Kidney epithelial cell (primary cell): ENCODE data around the gene CELF2. TPM values are rescaled to one million over a fixed set of nuclear protein-coding genes. Genes with fewer than 3 reads are reported as not detected.

Experiments used
- DNase-seq: peaks from one replicate; pipeline ENCODE4 v3.0.0-alpha.2; 2010; ENCODE audit warnings: low read depth
- H3K27me3 ChIP-seq: 2 replicates; pipeline ENCODE4 v1.6.0; 2011; ENCODE audit warnings: low read length; ENCODE audit not compliant: control insufficient read depth, insufficient read depth
- H3K36me3 ChIP-seq: 2 replicates; pipeline ENCODE4 v1.5.1; 2011; ENCODE audit warnings: low read length; ENCODE audit not compliant: control insufficient read depth, insufficient read depth
- H3K4me3 ChIP-seq: 2 replicates; pipeline ENCODE4 v1.5.1; 2011; ENCODE audit warnings: low read depth, mild to moderate bottlenecking, control low read depth, low read length
- CTCF ChIP-seq: IDR thresholded peaks from 2 replicates; pipeline ENCODE4 v1.5.1; 2011; ENCODE audit warnings: mild to moderate bottlenecking, moderate library complexity, low read length, control low read depth, inconsistent platforms; ENCODE audit not compliant: insufficient read depth, poor library complexity, severe bottlenecking
- total RNA-seq: library from RNA; depleted of rRNA; stranded (reverse); fragments of >200 nt; gene quantifications from 2 replicates; pipeline ENCODE4 v1.2.3, GENCODE V29; 2015

CELF2 gene
- total RNA-seq, 1 donor from 2014 or later: 15.2 TPM

- Histone ChIP-seq H3K27me3 (no peaks in the 10 kb centered on the region), H3K36me3 (no peaks in the 10 kb centered on the region), H3K4me3 (no peak overlapping the region)
- no peak for DNase-seq
- TF ChIP-seq CTCF: no peak
Measured at GRCh38 chr10:11105676-11106004, 88.0 kb downstream of the CELF2 start.

- TF ChIP-seq CTCF: no peak
- DNase-seq: no peak
- Histone ChIP-seq H3K4me3 (no peak overlapping the region), H3K36me3 (no peaks in the 10 kb centered on the region), H3K27me3 (no peaks in the 10 kb centered on the region)
Measured at GRCh38 chr10:11106621-11107374, 89.1 kb downstream of the CELF2 start.

DNA sequence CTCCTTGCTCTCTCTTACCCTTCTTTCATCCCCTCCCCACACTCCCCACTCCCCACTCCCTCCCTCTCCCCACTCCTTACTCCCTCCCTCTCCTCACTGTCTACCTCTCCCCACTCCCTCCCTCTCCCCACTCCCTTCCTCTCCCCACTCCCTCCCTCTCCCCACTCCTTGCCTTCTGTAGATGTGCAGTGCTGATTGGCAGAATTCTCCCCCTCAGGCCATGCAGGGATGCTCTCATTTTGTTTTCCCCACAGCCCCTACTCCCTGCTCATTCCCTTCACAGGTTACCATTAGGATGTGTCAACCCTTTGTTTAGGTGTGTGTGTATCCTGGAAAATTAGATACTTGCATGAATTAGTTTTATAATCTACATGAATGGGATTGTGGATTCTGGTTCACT lies 90.3 kb downstream of the CELF2 start:
- no peak overlapping the region for H3K4me3 ChIP-seq
- H3K36me3 ChIP-seq: no peaks in the 10 kb centered on the region
- H3K27me3 ChIP-seq: no peaks in the 10 kb centered on the region
- TF ChIP-seq CTCF: no peak
- no peak for DNase-seq

GRCh38 chr10:11108356-11108755 lies 90.7 kb downstream of the CELF2 start:
- Histone ChIP-seq H3K27me3 (no peaks in the 10 kb centered on the region), H3K36me3 (no peaks in the 10 kb centered on the region), H3K4me3 (no peak overlapping the region)
- no peak for DNase-seq
- no peak for TF ChIP-seq CTCF

DNA sequence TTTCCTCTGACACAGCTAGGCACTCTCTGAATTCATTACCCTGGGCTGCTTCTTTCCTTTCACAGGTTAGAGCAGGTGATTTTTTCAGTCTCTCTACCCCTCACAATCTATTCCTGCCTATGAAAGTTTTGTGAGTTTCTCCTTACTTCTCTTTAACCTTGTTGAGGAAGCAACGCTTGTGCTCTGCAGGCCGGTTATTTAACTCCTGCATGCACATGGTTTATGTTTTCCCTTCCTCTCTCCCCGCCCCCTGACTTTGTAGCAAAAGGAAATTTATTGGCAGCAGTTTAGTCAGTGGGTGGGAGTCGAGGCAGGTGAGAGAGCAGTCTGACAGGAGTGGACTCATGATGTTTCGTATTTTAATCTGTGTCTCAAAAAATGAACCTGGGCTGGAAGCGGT lies 91.9 kb downstream of the CELF2 start:
- Histone ChIP-seq H3K27me3 (no peaks in the 10 kb centered on the region), H3K36me3 (no peaks in the 10 kb centered on the region), H3K4me3 (no peak overlapping the region)
- DNase-seq: no peak
- TF ChIP-seq CTCF: no peak

- Histone ChIP-seq H3K36me3 (no peaks in the 10 kb centered on the region), H3K4me3 (no peak overlapping the region), H3K27me3 (no peaks in the 10 kb centered on the region)
- TF ChIP-seq CTCF: no peak
- no peak for DNase-seq
Measured at GRCh38 chr10:11110539-11110938, 92.9 kb downstream of the CELF2 start.
